ENCODE measurements around the gene AMER2. TPM values are rescaled to one million over a fixed set of nuclear protein-coding genes. Genes with fewer than 3 reads are reported as not detected.

The AMER2 gene, protein sequence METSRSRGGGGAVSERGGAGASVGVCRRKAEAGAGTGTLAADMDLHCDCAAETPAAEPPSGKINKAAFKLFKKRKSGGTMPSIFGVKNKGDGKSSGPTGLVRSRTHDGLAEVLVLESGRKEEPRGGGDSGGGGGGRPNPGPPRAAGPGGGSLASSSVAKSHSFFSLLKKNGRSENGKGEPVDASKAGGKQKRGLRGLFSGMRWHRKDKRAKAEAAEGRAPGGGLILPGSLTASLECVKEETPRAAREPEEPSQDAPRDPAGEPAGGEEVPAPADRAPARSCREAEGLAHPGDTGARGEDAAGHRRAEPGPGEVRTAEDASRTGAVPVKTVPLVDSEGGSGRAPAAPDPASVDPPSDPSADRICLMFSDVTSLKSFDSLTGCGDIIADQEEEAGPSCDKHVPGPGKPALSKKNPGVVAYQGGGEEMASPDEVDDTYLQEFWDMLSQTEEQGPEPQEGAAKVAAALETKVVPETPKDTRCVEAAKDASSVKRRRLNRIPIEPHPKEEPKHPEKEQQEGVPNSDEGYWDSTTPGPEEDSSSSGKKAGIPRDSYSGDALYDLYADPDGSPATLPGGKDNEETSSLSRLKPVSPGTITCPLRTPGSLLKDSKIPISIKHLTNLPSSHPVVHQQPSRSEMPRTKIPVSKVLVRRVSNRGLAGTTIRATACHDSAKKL
- not detected for total RNA-seq (2013)
- not detected for polyA plus RNA-seq
- polyA minus RNA-seq = not detected in 2 replicates
- total RNA-seq = 0 to 8.5 (median 0.17) reads per million in 11 experiments

DNA sequence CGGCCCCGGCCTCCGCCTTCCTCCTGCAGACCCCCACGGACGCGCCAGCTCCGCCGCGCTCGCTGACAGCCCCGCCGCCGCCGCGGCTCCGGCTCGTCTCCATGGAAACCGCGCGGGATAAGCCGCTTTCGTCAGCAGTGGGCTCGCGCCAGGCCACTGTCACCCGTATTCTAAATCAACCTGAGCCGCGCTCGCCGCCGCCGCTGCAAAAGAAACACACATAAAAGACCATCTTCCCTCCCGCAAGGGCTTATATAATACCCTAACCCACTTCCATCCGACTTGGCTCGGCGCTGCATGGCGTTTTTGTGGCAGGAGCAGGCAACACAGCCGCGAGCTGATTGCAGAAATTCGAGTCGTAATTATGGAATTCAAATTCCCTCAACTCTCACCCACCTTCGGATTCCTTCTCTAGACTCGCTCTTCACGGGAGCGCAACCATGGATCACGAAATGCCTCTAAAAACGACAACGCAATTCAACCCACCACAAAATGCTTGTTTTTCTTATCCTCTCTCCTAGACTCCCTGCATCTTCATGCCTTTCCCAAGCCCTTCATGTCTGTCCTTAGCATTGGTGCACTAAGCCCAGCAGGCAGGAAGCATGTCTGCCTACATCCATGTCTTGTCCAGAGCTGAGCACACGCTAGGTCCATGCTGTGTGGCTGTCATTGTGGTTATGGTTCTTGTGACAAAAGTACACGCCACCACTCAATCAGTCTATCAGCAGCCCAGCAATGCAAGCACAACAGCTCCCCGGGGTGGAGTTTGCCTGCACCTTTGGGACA is at the start of gene AMER2:
Gene AMER2 (minus strand): TSS at position 772 of the 786 bp plus-strand sequence. CDS start 669 bp downstream, at position 103.
- Histone ChIP-seq H4K20me1 (ENCODE audit: insufficient read depth, low read length) (no peaks in the 10 kb centered on the region), H3K4me2 (replicated peaks; ENCODE audit: extremely low read depth, low read length, poor library complexity, severe bottlenecking) (peak within 1 kb of the TSS; percentile 29), H3K27me3 (ENCODE audit: control insufficient read depth in 2 of 2, insufficient read depth in 2 of 2, low read length in 2 of 2) (peaks cover 50 to 70% of the 10 kb centered on the region in 2 donors), H3K9me3 (replicated peaks in 1 of 2; ENCODE audit: control insufficient read depth in 1 of 2, insufficient read depth in 1 of 2, low read length in 2 of 2) (peaks cover 0 to 16% of the 10 kb centered on the region in 2 donors), H3K4me3 (replicated peaks in 1 of 3; ENCODE audit: low read depth in 2 of 3, low read length in 3 of 3) (no peak within 1 kb of the TSS), H3K4me1 (ENCODE audit: control insufficient read depth in 1 of 2, insufficient read depth in 2 of 2, low read length in 2 of 2) (peaks cover 0 to 3% of the 10 kb centered on the region in 2 donors), H3K36me3 (replicated peaks in 1 of 2; ENCODE audit: control insufficient read depth in 1 of 2, insufficient read depth in 2 of 2, low read length in 2 of 2) (no peaks in the 10 kb centered on the region), H3K9ac (ENCODE audit: insufficient read depth, low read length, poor library complexity, severe bottlenecking) (no peak within 1 kb of the TSS), H2AFZ (ENCODE audit: insufficient read depth, low read depth, low read length, poor library complexity, severe bottlenecking) (peak within 1 kb of the TSS; percentile 8), H3K79me2 (ENCODE audit: insufficient read depth, low read length) (no peaks in the 10 kb centered on the region), H3K27ac (ENCODE audit: low read depth in 1 of 2, low read length in 2 of 2) (no peak within 1 kb of the TSS)
- Mint-ChIP-seq H3K4me1 (peaks cover 10% of the 10 kb centered on the region), H3K27me3 (ENCODE audit: low read depth in 3 of 3) (peaks cover 57 to 69% (median 65%) of the 10 kb centered on the region in 3 donors), H3K4me3 (peak within 1 kb of the TSS; percentile 43 to 90), H3K36me3 (peaks cover 0 to 6% of the 10 kb centered on the region in 2 donors), H3K9me3 (peaks cover 0 to 16% (median 10%) of the 10 kb centered on the region in 7 donors), H3K27ac (no peak within 1 kb of the TSS)
- intact Hi-C loops (cut with micrococcal nuclease) = no loop called here
- TF ChIP-seq, protein P1, sequence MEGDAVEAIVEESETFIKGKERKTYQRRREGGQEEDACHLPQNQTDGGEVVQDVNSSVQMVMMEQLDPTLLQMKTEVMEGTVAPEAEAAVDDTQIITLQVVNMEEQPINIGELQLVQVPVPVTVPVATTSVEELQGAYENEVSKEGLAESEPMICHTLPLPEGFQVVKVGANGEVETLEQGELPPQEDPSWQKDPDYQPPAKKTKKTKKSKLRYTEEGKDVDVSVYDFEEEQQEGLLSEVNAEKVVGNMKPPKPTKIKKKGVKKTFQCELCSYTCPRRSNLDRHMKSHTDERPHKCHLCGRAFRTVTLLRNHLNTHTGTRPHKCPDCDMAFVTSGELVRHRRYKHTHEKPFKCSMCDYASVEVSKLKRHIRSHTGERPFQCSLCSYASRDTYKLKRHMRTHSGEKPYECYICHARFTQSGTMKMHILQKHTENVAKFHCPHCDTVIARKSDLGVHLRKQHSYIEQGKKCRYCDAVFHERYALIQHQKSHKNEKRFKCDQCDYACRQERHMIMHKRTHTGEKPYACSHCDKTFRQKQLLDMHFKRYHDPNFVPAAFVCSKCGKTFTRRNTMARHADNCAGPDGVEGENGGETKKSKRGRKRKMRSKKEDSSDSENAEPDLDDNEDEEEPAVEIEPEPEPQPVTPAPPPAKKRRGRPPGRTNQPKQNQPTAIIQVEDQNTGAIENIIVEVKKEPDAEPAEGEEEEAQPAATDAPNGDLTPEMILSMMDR (IDR thresholded peaks at IDR 0.05) = no peak
- 2% methylated on average over 48 of the region's 50 CpGs for WGBS (ENCODE audit: insufficient coverage)
- no peak for DNase-seq

DNA sequence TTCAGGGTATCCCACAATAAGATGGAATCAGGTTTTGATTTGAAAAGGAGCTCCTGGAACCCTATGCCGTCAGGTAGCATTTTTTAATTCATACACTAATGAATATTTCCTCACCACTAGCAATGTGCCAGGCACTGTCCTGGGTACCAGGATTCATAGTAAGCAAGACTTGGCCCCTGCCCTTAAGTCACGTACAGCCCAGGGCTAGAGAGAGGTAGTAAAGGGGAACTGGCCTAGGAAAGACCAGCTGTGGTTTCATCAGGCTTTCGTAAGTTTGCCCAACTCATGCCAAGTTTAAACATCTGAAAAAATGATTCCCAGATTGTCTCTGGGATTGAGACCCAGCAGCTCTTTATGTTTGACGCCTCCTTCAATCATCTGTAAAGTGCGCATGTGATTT is 45.9 kb upstream of the AMER2 start:
- H3K27me3 Mint-ChIP-seq (ENCODE audit: low read depth in 3 of 3) = peaks cover 19 to 35% (median 24%) of the 10 kb centered on the region in 3 donors
- Histone ChIP-seq H4K20me1 (ENCODE audit: insufficient read depth, low read length) (no peaks in the 10 kb centered on the region), H3K4me3 (replicated peaks in 1 of 3; ENCODE audit: low read depth in 2 of 3, low read length in 3 of 3) (no peak overlapping the region), H3K79me2 (ENCODE audit: insufficient read depth, low read length) (no peaks in the 10 kb centered on the region), H3K27me3 (ENCODE audit: control insufficient read depth in 2 of 2, insufficient read depth in 2 of 2, low read length in 2 of 2) (peaks cover 9% of the 10 kb centered on the region in 2 donors), H3K9ac (ENCODE audit: insufficient read depth, low read length, poor library complexity, severe bottlenecking) (no peak overlapping the region), H3K27ac (ENCODE audit: low read depth in 1 of 2, low read length in 2 of 2) (no peak overlapping the region), H3K4me1 (ENCODE audit: control insufficient read depth in 1 of 2, insufficient read depth in 2 of 2, low read length in 2 of 2) (peaks cover 25 to 28% of the 10 kb centered on the region in 2 donors), H2AFZ (ENCODE audit: insufficient read depth, low read depth, low read length, poor library complexity, severe bottlenecking) (no peak overlapping the region), H3K9me3 (replicated peaks in 1 of 2; ENCODE audit: control insufficient read depth in 1 of 2, insufficient read depth in 1 of 2, low read length in 2 of 2) (no peaks in the 10 kb centered on the region), H3K36me3 (replicated peaks in 1 of 2; ENCODE audit: control insufficient read depth in 1 of 2, insufficient read depth in 2 of 2, low read length in 2 of 2) (no peaks in the 10 kb centered on the region), H3K4me2 (replicated peaks; ENCODE audit: extremely low read depth, low read length, poor library complexity, severe bottlenecking) (no peak overlapping the region)
- H3K27ac Mint-ChIP-seq = no peak overlapping the region
- no peak overlapping the region for H3K4me3 Mint-ChIP-seq
- TF ChIP-seq, protein P1 (IDR thresholded peaks at IDR 0.05) = no peak
- peaks cover 0 to 2% (median 0%) of the 10 kb centered on the region in 7 donors for H3K9me3 Mint-ChIP-seq
- H3K36me3 Mint-ChIP-seq = no peaks in the 10 kb centered on the region
- intact Hi-C loops (cut with micrococcal nuclease) = no loop called here
- WGBS (ENCODE audit: insufficient coverage) = 67% methylated on average over 3 of the region's 5 CpGs
- H3K4me1 Mint-ChIP-seq = peaks cover 32% of the 10 kb centered on the region
- DNase-seq = peak; percentile 29 to 59 (median 52)

Measured in CD14-positive monocyte (primary cell).